OCI-LY1 (cell line): ENCODE results near the gene ARF5.
A peak's percentile ranks its signal among the peaks of the same experiment; 100 is the strongest.
"Not testable (repeated sequence)": the region's sequence is repeated elsewhere in the genome, so short reads cannot be mapped to it uniquely, and the experiment has no call there.

ENCODE experiments used
- H2AFZ ChIP-seq: fragments of 200-600 bp; sonication (generic), shearing (Covaris generic); 2 replicates; pipeline ENCODE4 v1.6.0; 2014; ENCODE audit warnings: antibody characterized with exemption, mild to moderate bottlenecking, low read length
- H3F3A ChIP-seq: fragments of 200-600 bp; sonication (generic), shearing (Covaris generic); 2 replicates; pipeline ENCODE4 v1.6.0; 2014; ENCODE audit warnings: mild to moderate bottlenecking, antibody characterized with exemption, low read length, moderate library complexity; ENCODE audit not compliant: insufficient read depth
- H3K27ac ChIP-seq: fragments of 200-600 bp; sonication (generic); 2 replicates; pipeline ENCODE4 v1.5.1; 2014; ENCODE audit warnings: low read length, mixed run types, mild to moderate bottlenecking, low read depth; ENCODE audit not compliant: poor library complexity, severe bottlenecking
- H3K27me3 ChIP-seq: fragments of 200-600 bp; sonication (generic); 2 replicates; pipeline ENCODE4 v1.6.0; 2014; ENCODE audit warnings: antibody characterized with exemption, mild to moderate bottlenecking, low read length, moderate library complexity; ENCODE audit not compliant: insufficient read depth
- H3K36me3 ChIP-seq: fragments of 200-600 bp; sonication (generic); 2 replicates; pipeline ENCODE4 v1.6.1; 2014; ENCODE audit warnings: mild to moderate bottlenecking, antibody characterized with exemption, low read length, moderate library complexity, mixed read lengths; ENCODE audit not compliant: insufficient read depth
- H3K4me1 ChIP-seq: fragments of 200-600 bp; sonication (generic); 2 replicates; pipeline ENCODE4 v1.5.1; 2014; ENCODE audit warnings: mild to moderate bottlenecking, low read length, moderate library complexity; ENCODE audit not compliant: insufficient read depth, severe bottlenecking
- H3K4me2 ChIP-seq: fragments of 200-600 bp; sonication (generic), shearing (Covaris generic); 2 replicates; pipeline ENCODE4 v1.6.1; 2014; ENCODE audit warnings: low read length
- H3K4me3 ChIP-seq: fragments of 200-600 bp; sonication (generic); 2 replicates; pipeline ENCODE4 v1.5.1; 2014; ENCODE audit warnings: low read length, low read depth, mild to moderate bottlenecking, mixed read lengths; ENCODE audit not compliant: poor library complexity, severe bottlenecking
- H3K79me2 ChIP-seq: fragments of 200-600 bp; shearing (Covaris generic); 2 replicates; pipeline ENCODE4 v1.6.1; 2016; ENCODE audit warnings: mixed run types, low read length, mixed read lengths; ENCODE audit not compliant: insufficient read depth
- H3K9ac ChIP-seq: fragments of 200-600 bp; sonication (generic), shearing (Covaris generic); 2 replicates; pipeline ENCODE4 v1.6.1; 2014; ENCODE audit warnings: mild to moderate bottlenecking, low read length, mixed read lengths
- H3K9me2 ChIP-seq: fragments of 200-600 bp; sonication (generic), shearing (Covaris generic); 2 replicates; pipeline ENCODE4 v1.6.1; 2014; ENCODE audit warnings: low read depth, mild to moderate bottlenecking, low read length, mixed read lengths
- H3K9me3 ChIP-seq: fragments of 200-600 bp; shearing (Covaris generic); 2 replicates; pipeline ENCODE4 v1.6.1; 2014; ENCODE audit warnings: low read length, mixed read lengths
- H4K20me1 ChIP-seq: fragments of 200-600 bp; sonication (generic), shearing (Covaris generic); 2 replicates; pipeline ENCODE4 v1.6.0; 2016; ENCODE audit warnings: mild to moderate bottlenecking, low read length; ENCODE audit not compliant: insufficient read depth
- CTCF ChIP-seq: fragments of 200-600 bp; sonication (generic), shearing (Covaris generic); IDR thresholded peaks from 2 replicates; pipeline ENCODE4 v1.5.1; 2017; ENCODE audit warnings: mild to moderate bottlenecking, antibody characterized with exemption, low read length, moderate library complexity, mixed read lengths
- EZH2 ChIP-seq: fragments of 200-600 bp; sonication (generic), shearing (Covaris generic); IDR thresholded peaks from 2 replicates; pipeline ENCODE4 v1.8.0; 2017; ENCODE audit warnings: borderline replicate concordance, mixed run types, mild to moderate bottlenecking, antibody characterized with exemption, low read length, moderate library complexity, mixed read lengths

The ARF5 gene

DNA sequence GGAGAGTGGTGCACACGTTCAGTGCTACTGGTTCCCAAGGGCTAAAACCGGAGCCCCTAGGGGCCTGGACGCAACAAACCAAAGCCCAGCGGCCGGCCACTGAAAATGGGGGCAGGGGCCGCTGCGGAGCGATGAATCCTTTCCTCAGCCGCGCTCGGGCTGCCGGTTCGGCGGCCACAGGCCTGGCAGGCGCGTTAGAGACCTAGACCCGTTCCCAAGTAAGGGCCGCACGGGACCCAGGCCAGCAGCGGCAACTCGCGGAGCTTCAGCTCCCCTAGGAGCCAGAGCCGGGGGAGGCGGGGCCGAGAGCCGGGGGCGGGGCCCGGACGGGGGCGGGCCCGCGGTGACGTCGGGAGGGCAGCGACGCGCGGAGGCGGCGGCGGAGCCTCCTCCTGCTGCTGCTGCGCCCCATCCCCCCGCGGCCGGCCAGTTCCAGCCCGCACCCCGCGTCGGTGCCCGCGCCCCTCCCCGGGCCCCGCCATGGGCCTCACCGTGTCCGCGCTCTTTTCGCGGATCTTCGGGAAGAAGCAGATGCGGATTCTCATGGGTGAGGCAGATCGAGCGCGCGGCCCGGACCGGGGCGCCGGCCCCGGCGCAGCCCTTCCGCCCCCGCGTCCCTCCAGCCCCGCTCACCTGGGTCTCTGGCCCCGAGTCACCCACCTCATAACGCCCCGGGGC lies at the start of gene ARF5:
Gene ARF5, plus strand, starts transcription at position 393 of the 678 bp plus-strand sequence. Its CDS starts 88 bp downstream, at position 481.
- TF ChIP-seq EZH2, result no peak
- peak within 1 kb of the TSS; percentile 81 for H3K4me3 ChIP-seq
- no peaks in the 10 kb centered on the region for H3K27me3 ChIP-seq
- H3K9me2 ChIP-seq, result no peaks in the 10 kb centered on the region
- H4K20me1 ChIP-seq, result no peaks in the 10 kb centered on the region
- H3K4me2 ChIP-seq, result peak within 1 kb of the TSS; percentile 87
- peaks cover 23% of the 10 kb centered on the region for H3K36me3 ChIP-seq
- no peak within 1 kb of the TSS for H3K27ac ChIP-seq
- no peaks in the 10 kb centered on the region for H3F3A ChIP-seq
- peak within 1 kb of the TSS; percentile 82 for H3K9ac ChIP-seq
- H3K4me1 ChIP-seq, result peaks cover 42% of the 10 kb centered on the region
- no peaks in the 10 kb centered on the region for H3K9me3 ChIP-seq
- H3K79me2 ChIP-seq, result peaks cover 6% of the 10 kb centered on the region; the same call in 1 of the 2 replicates
- peak within 1 kb of the TSS; percentile 25 for H2AFZ ChIP-seq

- H3K9me2 ChIP-seq, result no peaks in the 10 kb centered on the region
- no peaks in the 10 kb centered on the region for H3F3A ChIP-seq
- H3K4me3 ChIP-seq, result no peak overlapping the region
- no peaks in the 10 kb centered on the region for H3K79me2 ChIP-seq
- no peaks in the 10 kb centered on the region for H3K36me3 ChIP-seq
- no peaks in the 10 kb centered on the region for H4K20me1 ChIP-seq
- H3K27me3 ChIP-seq, result 0 out of 2 replicates have a peak, but pooled peaks cover 7% of the 10 kb centered on the region
- no peaks in the 10 kb centered on the region for H3K9me3 ChIP-seq
- no peak overlapping the region for H3K27ac ChIP-seq
- TF ChIP-seq EZH2 (no peak), CTCF (no peak)
- no peak overlapping the region for H3K9ac ChIP-seq
- H2AFZ ChIP-seq, result no peak overlapping the region
- no peaks in the 10 kb centered on the region for H3K4me1 ChIP-seq
- no peak overlapping the region for H3K4me2 ChIP-seq
Observed at GRCh38 chr7:127539116-127539515, 49.1 kb upstream of the ARF5 start.

GRCh38 chr7:127540461-127540860 lies 47.8 kb upstream of the ARF5 start:
- not testable (repeated sequence) for H3K27ac ChIP-seq, H3K9ac ChIP-seq, H3K27me3 ChIP-seq, H3K36me3 ChIP-seq, H3K9me2 ChIP-seq, H3K9me3 ChIP-seq, H2AFZ ChIP-seq, H3K79me2 ChIP-seq, H3F3A ChIP-seq, H4K20me1 ChIP-seq, H3K4me2 ChIP-seq, H3K4me1 ChIP-seq, H3K4me3 ChIP-seq

DNA sequence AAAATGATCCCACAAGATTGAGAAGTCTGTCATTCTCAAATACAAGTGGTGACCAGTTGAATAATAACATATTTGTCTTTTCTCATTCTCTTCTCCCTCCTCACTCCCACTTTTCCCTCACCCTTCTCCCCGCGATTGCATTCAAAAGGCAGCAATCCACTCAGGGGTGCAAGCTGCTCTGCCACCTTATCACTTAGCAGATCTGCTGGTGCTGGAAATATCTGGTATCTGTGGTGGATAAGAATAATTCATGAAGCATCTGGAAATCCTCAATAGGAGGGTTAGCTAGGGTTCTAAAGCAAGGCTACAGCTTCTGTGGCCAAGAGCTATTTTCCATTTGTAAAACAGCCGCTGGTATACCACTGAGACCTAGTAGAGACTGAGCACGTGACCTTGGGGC lies 46.7 kb upstream of the ARF5 start:
- H3K4me1 ChIP-seq, result no peaks in the 10 kb centered on the region
- H3F3A ChIP-seq, result no peaks in the 10 kb centered on the region
- H3K4me3 ChIP-seq, result no peak overlapping the region
- no peak overlapping the region for H2AFZ ChIP-seq
- H3K27ac ChIP-seq, result no peak overlapping the region
- H4K20me1 ChIP-seq, result no peaks in the 10 kb centered on the region
- H3K9ac ChIP-seq, result no peak overlapping the region
- H3K27me3 ChIP-seq, result 0 out of 2 replicates have a peak, but pooled peaks cover 7% of the 10 kb centered on the region
- no peaks in the 10 kb centered on the region for H3K36me3 ChIP-seq
- H3K4me2 ChIP-seq, result no peak overlapping the region
- H3K79me2 ChIP-seq, result no peaks in the 10 kb centered on the region
- no peaks in the 10 kb centered on the region for H3K9me3 ChIP-seq
- TF ChIP-seq CTCF (no peak), EZH2 (no peak)
- H3K9me2 ChIP-seq, result no peaks in the 10 kb centered on the region
